Astrocyte (in vitro differentiated cells and primary cell): Measurements from ENCODE around the gene ZNF583.

ENCODE experiments used
- EZH2 ChIP-seq: IDR thresholded peaks from 2 replicates; pipeline ENCODE4 v1.6.1; 2012; ENCODE audit warnings: mild to moderate bottlenecking, low read length, inconsistent platforms; ENCODE audit not compliant: insufficient read depth
- TF ChIP-seq, protein P1 (sequence below): IDR thresholded peaks from 2 replicates; pipeline ENCODE4 v1.5.1; 2011; ENCODE audit warnings: low read depth, mild to moderate bottlenecking, inconsistent platforms, low read length, moderate library complexity; ENCODE audit not compliant: insufficient read depth

DNA sequence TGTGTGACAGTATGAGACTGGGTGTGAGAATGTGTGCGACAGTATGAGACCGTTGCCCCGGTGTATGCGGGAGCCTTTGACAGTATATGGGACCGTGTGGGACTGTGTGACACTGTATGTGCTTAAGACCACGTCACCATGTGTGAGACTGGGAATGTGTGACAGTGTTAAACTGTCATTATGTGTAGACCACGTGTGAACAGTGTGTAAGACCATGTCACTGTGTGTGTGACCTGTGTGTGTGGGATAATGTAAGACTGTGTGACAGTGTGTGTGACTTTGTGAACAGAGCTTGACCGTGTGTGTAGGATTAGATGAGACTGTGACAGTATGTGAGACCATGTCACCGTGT, 549 bp downstream of the ZNF583 start:
- TF ChIP-seq, protein P1, sequence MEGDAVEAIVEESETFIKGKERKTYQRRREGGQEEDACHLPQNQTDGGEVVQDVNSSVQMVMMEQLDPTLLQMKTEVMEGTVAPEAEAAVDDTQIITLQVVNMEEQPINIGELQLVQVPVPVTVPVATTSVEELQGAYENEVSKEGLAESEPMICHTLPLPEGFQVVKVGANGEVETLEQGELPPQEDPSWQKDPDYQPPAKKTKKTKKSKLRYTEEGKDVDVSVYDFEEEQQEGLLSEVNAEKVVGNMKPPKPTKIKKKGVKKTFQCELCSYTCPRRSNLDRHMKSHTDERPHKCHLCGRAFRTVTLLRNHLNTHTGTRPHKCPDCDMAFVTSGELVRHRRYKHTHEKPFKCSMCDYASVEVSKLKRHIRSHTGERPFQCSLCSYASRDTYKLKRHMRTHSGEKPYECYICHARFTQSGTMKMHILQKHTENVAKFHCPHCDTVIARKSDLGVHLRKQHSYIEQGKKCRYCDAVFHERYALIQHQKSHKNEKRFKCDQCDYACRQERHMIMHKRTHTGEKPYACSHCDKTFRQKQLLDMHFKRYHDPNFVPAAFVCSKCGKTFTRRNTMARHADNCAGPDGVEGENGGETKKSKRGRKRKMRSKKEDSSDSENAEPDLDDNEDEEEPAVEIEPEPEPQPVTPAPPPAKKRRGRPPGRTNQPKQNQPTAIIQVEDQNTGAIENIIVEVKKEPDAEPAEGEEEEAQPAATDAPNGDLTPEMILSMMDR: no peak
- TF ChIP-seq EZH2: no peak
